COLO668 (cell line): ENCODE results near the gene FBXO47.

ENCODE experiments used
- DNase-seq: peaks from one replicate; lab custom pipeline; 2025; ENCODE audit not compliant: unreplicated experiment; lab: John Stamatoyannopoulos, UW

FBXO47 gene, protein sequence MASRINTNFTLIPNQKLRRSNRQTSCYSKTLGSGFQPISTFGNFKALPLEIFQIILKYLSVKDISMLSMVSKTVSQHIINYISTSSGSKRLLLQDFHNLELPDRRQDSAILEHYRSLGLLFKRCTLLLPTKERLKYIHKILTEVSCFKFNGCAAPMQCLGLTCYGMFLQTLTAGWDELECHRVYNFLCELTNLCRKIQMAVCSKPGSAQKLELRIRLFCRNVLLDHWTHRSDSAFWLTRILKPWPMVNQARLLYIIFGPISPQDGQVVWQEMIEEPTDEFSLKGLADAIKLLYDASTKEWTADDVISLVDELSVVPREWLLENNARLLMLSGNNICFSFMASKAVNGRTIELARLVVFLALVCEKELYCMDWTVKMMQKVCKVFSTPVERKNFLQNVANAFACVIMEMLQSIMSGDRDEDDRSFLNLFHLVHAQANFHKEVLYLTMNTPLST

DNA sequence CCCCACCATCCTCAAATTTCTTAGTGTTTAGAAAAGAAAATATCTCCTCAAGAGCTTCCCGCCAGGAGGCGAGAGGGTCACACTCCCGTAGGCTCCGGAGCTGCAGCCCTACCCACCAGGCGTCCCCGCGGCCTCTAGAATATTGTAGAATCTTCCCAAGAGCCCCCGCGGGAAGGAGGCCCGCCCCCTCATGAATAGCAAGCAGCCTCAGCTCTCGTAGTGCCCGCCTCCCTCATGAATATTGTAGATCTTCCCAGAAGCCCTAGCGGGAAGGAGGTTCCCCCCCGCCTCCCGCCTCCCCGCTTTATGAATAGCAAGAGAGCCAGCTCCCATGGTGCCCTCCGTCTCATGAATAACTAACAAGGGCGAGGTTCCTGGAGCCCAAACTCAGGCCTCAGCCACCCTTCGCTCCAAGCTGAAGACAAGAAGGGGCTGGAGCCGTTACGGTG lies at the start of gene FBXO47:
Gene FBXO47 (minus strand): TSS at position 114 of the 449 bp plus-strand sequence. CDS start 4,378 bp downstream, outside the sequence.
- DNase-seq, result peak; percentile 30

DNA sequence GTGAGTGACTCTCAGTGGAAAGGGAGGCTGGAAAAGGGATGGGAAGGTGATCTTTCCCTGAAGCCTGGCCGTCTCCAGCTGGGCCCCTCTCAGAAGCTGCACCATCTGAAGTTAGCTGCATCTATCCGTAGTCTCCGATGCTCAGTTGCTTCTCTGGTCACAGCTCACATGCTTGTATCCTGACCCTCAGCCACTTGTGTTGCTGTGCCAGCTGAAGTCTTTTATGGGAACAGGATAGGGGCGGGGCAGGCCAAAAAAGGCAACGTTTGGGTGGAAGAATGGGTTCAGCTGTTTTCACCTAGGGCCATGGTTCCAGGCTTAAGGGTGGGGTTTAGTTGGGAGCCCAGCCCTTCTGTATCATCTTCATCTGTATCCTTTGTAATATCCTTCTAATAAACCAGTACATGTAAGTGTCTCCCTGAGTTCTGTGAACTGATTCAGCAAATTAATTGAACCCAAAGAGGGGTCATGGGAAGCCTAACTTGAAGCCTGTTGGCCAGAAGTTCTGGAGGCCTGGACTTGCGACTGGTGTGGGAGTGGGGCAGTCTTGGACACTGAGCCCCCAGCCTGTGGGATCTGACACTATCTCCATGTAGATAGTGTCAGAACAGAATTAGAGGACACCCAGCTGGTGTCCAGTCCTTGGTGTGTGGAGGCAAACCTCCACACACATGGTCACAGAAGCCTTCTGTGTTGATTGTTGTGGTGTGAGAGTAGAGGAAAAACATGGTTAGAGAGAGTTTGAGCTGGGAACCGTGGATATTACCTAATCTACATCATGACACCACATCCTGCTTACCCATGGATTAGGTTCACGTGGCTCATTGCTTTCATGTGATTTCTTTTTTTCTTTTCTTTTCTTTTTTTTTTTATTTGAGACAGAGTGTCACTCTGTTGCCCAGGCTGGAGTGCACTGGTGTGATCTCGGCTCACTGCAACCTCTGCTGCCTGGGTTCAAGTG lies 49.3 kb upstream of the FBXO47 start:
- DNase-seq, result no peak

- no peak for DNase-seq
Measured at GRCh38 chr17:39015546-39015935, 48.3 kb upstream of the FBXO47 start.

DNA sequence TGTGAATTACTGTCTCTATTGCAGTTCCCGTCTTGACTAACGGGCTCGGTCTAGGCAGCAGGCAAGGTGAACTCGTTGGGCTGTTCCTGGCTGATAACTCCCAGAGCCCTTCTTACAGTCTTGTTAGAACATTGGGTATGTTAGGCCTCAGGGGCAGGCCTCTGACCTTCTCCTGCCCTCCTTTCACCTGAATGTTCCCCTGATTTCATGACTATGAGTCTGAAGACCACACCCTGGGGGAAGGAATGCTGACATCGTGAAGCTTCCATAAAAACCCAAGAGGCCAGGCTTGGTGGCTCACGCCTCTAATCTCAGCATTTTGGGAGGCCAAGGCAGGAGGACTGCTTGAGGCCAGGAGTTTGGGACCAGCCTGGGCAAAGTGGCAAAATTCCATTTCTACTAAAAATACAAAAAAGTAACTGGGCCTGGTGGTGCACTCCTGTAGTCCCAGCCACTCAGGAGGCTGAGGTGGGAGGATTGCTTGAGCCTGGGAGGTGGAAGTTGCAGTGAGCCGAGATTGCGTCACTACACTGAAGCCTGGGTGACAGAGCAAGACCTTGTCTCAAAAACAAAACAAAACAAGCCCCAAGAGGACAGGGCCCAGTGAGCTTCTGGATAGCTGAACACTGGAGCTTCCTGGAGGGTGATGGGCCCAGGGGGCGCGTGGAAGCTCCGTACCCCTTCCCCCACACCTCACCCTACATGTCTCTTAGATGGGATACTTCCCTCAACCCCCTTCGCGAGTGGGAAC lies 47.8 kb upstream of the FBXO47 start:
- no peak for DNase-seq

DNA sequence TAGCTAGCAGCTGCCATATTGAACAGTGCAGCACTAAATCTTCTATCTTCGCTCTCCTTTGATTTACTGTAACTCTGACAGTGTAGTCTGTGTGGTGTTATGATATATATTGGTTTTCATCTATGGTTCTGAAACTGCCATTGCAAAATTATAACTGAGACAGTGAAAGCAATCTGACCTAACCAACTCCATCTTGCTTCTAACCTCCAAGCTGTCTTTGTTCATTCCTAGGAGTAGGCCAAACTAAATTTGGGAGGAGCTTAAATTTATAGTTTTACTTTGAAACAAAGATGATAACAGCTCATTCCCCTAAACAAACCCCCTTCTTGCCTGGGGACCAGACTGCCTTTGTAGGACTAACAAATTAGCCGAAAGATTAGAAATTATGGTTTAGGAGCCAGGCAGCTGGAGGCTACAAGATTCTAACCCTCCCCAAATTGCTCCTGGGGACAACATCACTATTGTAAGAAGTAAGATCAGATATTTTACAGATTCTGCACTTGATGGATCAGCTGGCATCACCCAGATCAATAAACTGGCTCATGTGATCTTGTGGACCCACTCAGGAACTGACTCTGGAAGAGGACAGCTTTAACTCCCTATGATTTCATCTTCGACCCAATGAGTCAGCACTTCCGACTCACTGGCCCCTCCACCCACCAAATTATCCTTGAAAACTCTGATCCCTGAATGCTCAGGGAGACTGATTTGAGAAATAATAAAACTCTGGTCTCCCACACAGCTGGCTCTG lies 47.0 kb upstream of the FBXO47 start:
- DNase-seq, result no peak

DNA sequence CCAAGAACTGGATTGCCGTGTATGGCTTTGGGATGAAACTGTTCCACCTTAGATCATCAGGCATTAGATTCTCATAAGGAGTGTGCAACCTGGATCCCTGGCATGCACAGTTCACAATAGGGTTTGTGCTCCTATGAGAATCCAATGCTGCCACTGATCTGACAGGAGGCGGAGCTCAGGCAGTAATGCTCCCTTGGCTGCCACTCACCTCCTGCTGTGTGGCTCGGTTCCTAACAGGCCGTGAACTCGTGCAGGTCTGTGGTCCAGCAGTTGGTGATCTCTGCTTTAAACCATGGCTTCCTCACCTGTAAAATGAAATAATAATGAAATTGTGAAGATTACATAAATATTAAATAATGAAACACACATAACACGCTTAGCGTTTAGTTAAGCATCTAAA lies 45.5 kb upstream of the FBXO47 start:
- DNase-seq, result no peak

DNA sequence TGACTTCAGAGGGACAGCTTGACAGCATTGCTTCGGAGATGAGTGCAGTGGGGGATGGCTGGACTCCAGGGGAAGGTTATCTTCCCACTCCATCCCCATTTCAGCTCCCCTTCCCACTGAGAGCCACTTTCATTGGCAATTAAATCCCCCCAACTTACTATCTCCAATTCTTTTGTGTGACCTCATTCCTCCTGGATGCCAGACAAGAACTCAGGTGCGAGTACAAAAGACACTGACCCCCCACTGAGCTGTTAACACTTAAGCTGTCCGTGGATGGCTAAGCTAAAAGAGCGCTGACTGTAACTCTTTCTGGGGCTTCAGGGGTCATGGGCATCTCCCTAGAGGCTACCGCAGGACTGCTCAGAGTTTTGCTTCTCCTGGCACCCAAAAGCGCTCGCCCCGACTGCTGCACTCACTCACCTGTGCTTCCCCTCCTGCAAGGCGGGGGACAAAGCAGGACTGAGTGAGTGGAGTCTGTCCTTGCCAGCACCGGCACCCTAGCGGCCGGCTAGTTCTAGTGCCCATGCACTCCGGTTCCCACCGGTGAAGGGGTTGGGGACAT lies 44.8 kb upstream of the FBXO47 start:
- DNase-seq, result no peak

GRCh38 chr17:39009581-39010001 lies 42.4 kb upstream of the FBXO47 start:
- DNase-seq, result no peak

DNA sequence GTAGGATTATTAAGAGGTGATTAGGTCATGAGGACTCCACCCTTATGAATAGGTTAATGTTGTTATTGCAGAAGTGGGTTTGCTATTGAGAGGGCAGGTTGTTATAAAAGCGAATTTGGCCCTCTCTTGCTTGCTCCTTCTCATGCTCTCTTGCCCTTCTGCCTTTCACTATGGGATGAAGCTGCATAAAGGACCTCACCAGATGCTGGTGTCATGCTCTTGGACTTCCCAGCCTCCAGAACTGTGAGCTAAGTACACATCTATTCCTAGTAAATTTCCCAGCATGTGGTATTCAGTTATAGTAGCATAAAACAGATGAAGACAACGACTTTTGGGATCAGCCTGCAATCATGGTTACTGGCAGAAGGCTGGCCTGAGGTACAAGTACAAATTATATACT lies 41.4 kb upstream of the FBXO47 start:
- no peak for DNase-seq

GRCh38 chr17:39002991-39003715 lies 36.0 kb upstream of the FBXO47 start:
- DNase-seq, result no peak

DNA sequence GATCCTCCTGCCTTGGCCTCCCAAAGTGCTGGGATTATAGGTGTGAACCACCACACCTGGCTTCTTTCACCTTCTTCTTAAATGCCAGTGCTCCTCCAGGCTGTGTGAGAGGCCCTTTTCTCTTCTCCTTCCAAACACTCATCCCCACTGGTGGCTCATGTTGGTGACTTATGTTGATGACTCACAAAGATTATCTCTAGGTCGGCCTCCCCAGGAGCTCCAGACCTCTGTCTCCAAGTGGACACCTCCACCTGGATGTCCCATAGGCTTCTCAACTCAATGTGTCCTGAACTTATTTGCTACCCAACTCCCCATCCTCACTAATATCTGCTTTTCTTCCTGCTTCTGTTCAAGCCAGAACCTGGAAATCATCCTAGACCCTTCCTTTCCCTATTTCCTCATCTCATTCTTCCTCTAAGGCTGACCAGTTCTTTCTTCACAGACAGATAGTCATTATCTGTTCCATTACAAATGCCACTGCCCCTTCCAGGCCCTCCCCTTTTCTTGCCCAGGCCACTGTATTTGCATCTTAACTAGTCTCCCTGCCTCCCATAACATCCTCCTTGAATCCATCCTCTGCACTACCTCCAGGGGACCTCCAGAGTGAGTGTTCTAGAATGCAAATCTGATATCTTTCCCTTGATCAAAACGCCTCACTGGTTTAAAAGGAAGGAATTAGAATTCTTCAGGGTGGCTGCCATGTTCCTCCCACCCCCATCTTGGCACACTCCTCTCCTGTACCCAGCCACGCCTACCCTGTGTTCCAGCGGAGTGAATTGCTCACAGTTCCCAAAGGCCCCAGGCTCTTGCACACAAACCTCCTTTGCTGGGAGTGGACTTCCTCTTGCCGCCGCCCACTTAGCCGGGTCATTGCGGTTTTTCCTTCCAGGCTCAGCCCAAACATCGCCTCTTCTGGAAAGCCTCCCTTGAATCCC lies 34.8 kb upstream of the FBXO47 start:
- DNase-seq, result no peak

DNA sequence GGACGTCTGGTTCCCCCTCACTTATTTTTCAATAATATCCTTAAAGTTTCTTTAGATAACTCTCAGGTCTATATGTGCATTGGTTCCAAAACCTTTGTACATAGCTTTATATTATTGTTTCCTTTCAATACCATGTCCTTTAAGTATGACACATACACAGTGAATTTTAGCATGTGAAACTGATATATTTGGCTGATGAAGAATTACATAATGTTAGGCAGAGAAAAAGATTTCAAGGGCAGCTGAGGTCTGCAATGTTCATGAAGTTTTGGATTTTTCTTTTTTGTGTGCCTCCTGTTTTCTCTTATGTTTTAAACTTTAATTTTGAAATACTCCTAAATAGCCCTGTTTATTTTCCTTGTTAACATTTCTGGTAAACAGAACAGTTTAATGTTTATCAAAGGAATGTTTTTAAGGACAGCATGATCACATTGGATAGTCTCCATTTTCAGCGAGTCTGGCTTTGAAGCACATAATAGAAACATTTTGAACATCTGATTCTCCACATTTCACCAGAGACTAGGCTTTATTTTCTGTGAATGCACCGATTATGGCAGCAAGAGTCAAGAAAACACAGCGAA lies 32.9 kb upstream of the FBXO47 start:
- DNase-seq, result no peak

- no peak for DNase-seq
Measured at GRCh38 chr17:38996660-38997337, 29.6 kb upstream of the FBXO47 start.

- DNase-seq, result no peak
Measured at GRCh38 chr17:38994026-38994425, 26.8 kb upstream of the FBXO47 start.

- no peak for DNase-seq
Measured at GRCh38 chr17:38984666-38985065, 17.5 kb upstream of the FBXO47 start.

GRCh38 chr17:38982858-38983746 lies 15.9 kb upstream of the FBXO47 start:
- DNase-seq, result peak; percentile 18
